SK-N-SH (cell line): ENCODE results near the gene MAPKBP1. TPM values are rescaled to one million over a fixed set of nuclear protein-coding genes. Genes with fewer than 3 reads are reported as not detected.

Experiments used
- CTCF ChIA-PET: fragments of 300-600, 350-600 bp; formaldehyde crosslinking; extraction: SDS; loops from one replicate; lab custom pipeline; 2021; lab: Yijun Ruan, JAX
- POLR2A ChIA-PET: fragments of 350-600 bp; sonication (Branson Sonifier 250); formaldehyde crosslinking; extraction: SDS; loops from one replicate; lab custom pipeline; 2020; ENCODE audit warnings: antibody characterized with exemption, inconsistent platforms; lab: Yijun Ruan, JAX
- DNase-seq: peaks from one replicate; pipeline ENCODE4 v3.0.0; 2012
- H2AFZ ChIP-seq: fragments of 200-600 bp; sonication (generic); 2 replicates; pipeline ENCODE4 v1.8.1; 2016; ENCODE audit warnings: antibody characterized with exemption, mild to moderate bottlenecking, low read depth
- H3F3A ChIP-seq: fragments of 200-600 bp; sonication (generic); replicated peaks from 2 replicates; pipeline ENCODE3; 2016; ENCODE audit warnings: antibody characterized with exemption, mild to moderate bottlenecking; ENCODE audit not compliant: insufficient read depth
- H3K27ac ChIP-seq, 2 experiments: fragments of 200-500 bp in 1 of 2; fragments of 200-600 bp in 1 of 2; sonication (Bioruptor generic) in 1 of 2; sonication (generic), shearing (Covaris generic) in 1 of 2; 2 replicates each; pipeline versions ENCODE4 v1.5.1 to v1.6.1; 2014 to 2016; ENCODE audit warnings: low read depth in 2 of 2, inconsistent platforms in 1 of 2, low read length in 1 of 2, mild to moderate bottlenecking in 1 of 2, mixed read lengths in 1 of 2
- H3K27me3 ChIP-seq: fragments of 200-600 bp; sonication (generic), shearing (Covaris generic); 2 replicates; pipeline ENCODE4 v1.6.1; 2016; ENCODE audit warnings: mixed run types; ENCODE audit not compliant: insufficient read depth
- H3K36me3 ChIP-seq, 2 experiments: fragments of 200-500 bp in 1 of 2; fragments of 200-600 bp in 1 of 2; sonication (Bioruptor generic) in 1 of 2; sonication (generic) in 1 of 2; replicated peaks in 1 of 2; 2 replicates each; pipeline versions ENCODE3 to v1.5.1; 2014 to 2016; ENCODE audit warnings: low read length in 1 of 2, mild to moderate bottlenecking in 1 of 2; ENCODE audit not compliant: insufficient read depth in 2 of 2, control insufficient read depth in 1 of 2
- H3K4me1 ChIP-seq, 2 experiments: fragments of 200-500 bp in 1 of 2; fragments of 200-600 bp in 1 of 2; sonication (Bioruptor generic) in 1 of 2; sonication (generic), shearing (Covaris generic) in 1 of 2; 2 replicates each; pipeline versions ENCODE4 v1.5.1 to v1.6.1; 2014 to 2016; ENCODE audit warnings: low read depth in 1 of 2, low read length in 1 of 2, mixed run types in 1 of 2; ENCODE audit not compliant: insufficient read depth in 2 of 2, control insufficient read depth in 1 of 2
- H3K4me2 ChIP-seq: fragments of 200-600 bp; sonication (generic), shearing (Covaris generic); 2 replicates; pipeline ENCODE4 v1.6.1; 2017; ENCODE audit warnings: mixed run types
- H3K4me3 ChIP-seq, 2 experiments: fragments of 200-500 bp in 1 of 2; fragments of 200-600 bp in 1 of 2; sonication (Bioruptor generic) in 1 of 2; sonication (generic), shearing (Covaris generic) in 1 of 2; 2 replicates each; pipeline versions ENCODE4 v1.5.1 to v1.8.1; 2014 to 2016; ENCODE audit warnings: low read depth in 2 of 2, inconsistent platforms in 1 of 2, low read length in 1 of 2, mild to moderate bottlenecking in 1 of 2, mixed read lengths in 1 of 2, moderate library complexity in 1 of 2
- H3K79me2 ChIP-seq: fragments of 200-600 bp; sonication (generic); 2 replicates; pipeline ENCODE4 v1.8.1; 2017; ENCODE audit warnings: mild to moderate bottlenecking; ENCODE audit not compliant: insufficient read depth
- H3K9ac ChIP-seq: fragments of 200-600 bp; sonication (generic); 2 replicates; pipeline ENCODE4 v1.6.1; 2017; ENCODE audit warnings: mixed run types
- H3K9me2 ChIP-seq: fragments of 200-600 bp; sonication (generic); 2 replicates; pipeline ENCODE4 v1.6.1; 2017; ENCODE audit warnings: mixed run types
- H3K9me3 ChIP-seq: fragments of 200-600 bp; sonication (generic); 2 replicates; pipeline ENCODE4 v1.6.1; 2017; ENCODE audit warnings: mixed run types, mild to moderate bottlenecking, moderate library complexity
- H4K20me1 ChIP-seq: fragments of 200-600 bp; sonication (generic); 2 replicates; pipeline ENCODE4 v1.6.1; 2017; ENCODE audit warnings: mild to moderate bottlenecking, mixed run types; ENCODE audit not compliant: insufficient read depth
- CHD2 ChIP-seq: fragments of 150-350 bp; IDR thresholded peaks from 2 replicates; pipeline ENCODE4 v1.6.1; 2018; ENCODE audit warnings: low read length; ENCODE audit not compliant: partially characterized antibody
- ELF1 ChIP-seq: IDR thresholded peaks from 2 replicates; pipeline ENCODE4 v1.4.0; 2012
- EZH2phosphoT487 ChIP-seq: fragments of 200-600 bp; sonication (generic); IDR thresholded peaks from 2 replicates; pipeline ENCODE4 v1.6.1; 2017; ENCODE audit warnings: low read depth, mixed run types, mild to moderate bottlenecking, antibody characterized with exemption, moderate library complexity, borderline replicate concordance
- FOSL2 ChIP-seq: IDR thresholded peaks from 2 replicates; pipeline ENCODE4 v1.4.0; 2012; ENCODE audit warnings: low read depth, mild to moderate bottlenecking, moderate library complexity, borderline replicate concordance
- FOXJ3 ChIP-seq: sonication (generic); formaldehyde crosslinking; IDR thresholded peaks from 2 replicates; pipeline ENCODE4 v1.5.1; 2020; ENCODE audit warnings: mild to moderate bottlenecking, missing genetic modification reagents
- GABPA ChIP-seq: IDR thresholded peaks from 2 replicates; pipeline ENCODE4 v1.4.0; 2012; ENCODE audit warnings: low read depth, mild to moderate bottlenecking
- JUND ChIP-seq: IDR thresholded peaks from 2 replicates; pipeline ENCODE4 v1.4.0; 2012
- MXI1 ChIP-seq: IDR thresholded peaks from 2 replicates; pipeline ENCODE4 v1.6.1; 2012; ENCODE audit warnings: mild to moderate bottlenecking, low read depth, low read length, improper control_type of control experiment
- NFIC ChIP-seq: IDR thresholded peaks from 2 replicates; pipeline ENCODE4 v1.4.0; 2012; ENCODE audit warnings: borderline replicate concordance
- NRF1 ChIP-seq: IDR thresholded peaks from 2 replicates; pipeline ENCODE4 v1.6.1; 2012; ENCODE audit warnings: low read depth, mild to moderate bottlenecking, low read length
- POLR2AphosphoS5 ChIP-seq: IDR thresholded peaks from 2 replicates; pipeline ENCODE4 v1.6.1; 2012; ENCODE audit warnings: low read depth, low read length
- RAD21 ChIP-seq: IDR thresholded peaks from 2 replicates; pipeline ENCODE4 v1.6.1; 2012; ENCODE audit warnings: mild to moderate bottlenecking, low read length
- SIN3A ChIP-seq: IDR thresholded peaks from 2 replicates; pipeline ENCODE4 v1.6.1; 2012; ENCODE audit warnings: low read depth, mild to moderate bottlenecking, low read length, moderate library complexity, borderline replicate concordance
- TAF1 ChIP-seq: IDR thresholded peaks from 2 replicates; pipeline ENCODE4 v1.6.1; 2012; ENCODE audit warnings: low read depth, mild to moderate bottlenecking, low read length, moderate library complexity, borderline replicate concordance
- TEAD4 ChIP-seq: IDR thresholded peaks from 2 replicates; pipeline ENCODE4 v1.4.0; 2012; ENCODE audit warnings: mild to moderate bottlenecking, borderline replicate concordance; ENCODE audit not compliant: insufficient read depth
- YY1 ChIP-seq: IDR thresholded peaks from 2 replicates; pipeline ENCODE4 v1.4.0; 2012; ENCODE audit warnings: low read depth, mild to moderate bottlenecking
- WGBS: methylation state at CpG from one replicate; pipeline ENCODE4 v1.1.6; 2017; ENCODE audit warnings: low lambda C conversion rate; 5-methylcytosine and 5-hydroxymethylcytosine counted together
- polyA plus RNA-seq, 3 experiments: library from polyadenylated mRNA; depleted of rRNA; stranded (reverse); fragments of >200 nt; gene quantifications; 2 replicates each; pipeline ENCODE4 v1.2.3, GENCODE V29; 2012
- TF ChIP-seq, protein P1 (sequence below): IDR thresholded peaks from 2 replicates; pipeline ENCODE4 v1.4.0; 2012; ENCODE audit warnings: low read depth
- TF ChIP-seq, protein P2 (sequence below): fragments of 150-350 bp; IDR thresholded peaks from 2 replicates; pipeline ENCODE4 v1.6.1; 2016; ENCODE audit warnings: mild to moderate bottlenecking, low read depth, low read length

Gene MAPKBP1
- polyA plus RNA-seq, 1 of the 3 experiments (the other 2 are of a cell fraction): 5.2 TPM

DNA sequence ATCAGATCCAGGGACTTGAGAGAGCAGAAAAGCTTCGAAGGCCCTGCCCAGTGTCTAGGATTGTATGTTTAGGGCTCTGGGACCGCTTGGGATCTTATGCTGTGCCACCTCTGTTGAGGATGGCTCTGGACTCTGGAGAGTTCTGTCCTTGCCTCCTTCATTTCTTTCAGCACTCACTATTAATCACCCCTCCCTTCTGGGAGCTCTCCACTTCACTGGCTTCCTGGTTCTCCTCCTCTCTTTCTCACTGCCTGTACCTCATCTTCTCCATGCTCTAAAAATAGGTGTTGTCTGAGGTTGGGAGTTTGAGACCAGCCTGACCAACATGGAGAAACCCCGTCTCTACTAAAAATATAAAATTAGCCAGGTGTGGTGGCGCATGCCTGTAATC lies 17.3 kb downstream of the MAPKBP1 start:
- Histone ChIP-seq H3K9ac (peak overlapping the region; percentile 29; the same call in 1 of the 2 replicates), H3K9me2 (no peaks in the 10 kb centered on the region), H3F3A (no peaks in the 10 kb centered on the region), H3K4me1 (peaks cover 22 to 42% of the 10 kb centered on the region in 2 experiments), H2AFZ (peak overlapping the region; percentile 34; the same call in 1 of the 2 replicates), H3K36me3 (no peaks in the 10 kb centered on the region), H3K27ac (peak overlapping the region; percentile 29 to 82; a peak in 2 of 4 replicates), H3K79me2 (peaks cover 44% of the 10 kb centered on the region), H3K4me2 (peak overlapping the region; percentile 62), H3K4me3 (no peak overlapping the region), H3K27me3 (no peaks in the 10 kb centered on the region), H3K9me3 (no peaks in the 10 kb centered on the region), H4K20me1 (no peaks in the 10 kb centered on the region)
- POLR2A ChIA-PET: no interaction called here
- 97% methylated on average over 4 of the region's 4 CpGs for WGBS
- TF ChIP-seq MXI1 (no peak), FOXJ3 (CRISPR knock-in tag) (no peak), CHD2 (no peak), NRF1 (no peak), TAF1 (no peak), ELF1 (no peak), TEAD4 (no peak), NFIC (no peak), GABPA (no peak), RAD21 (no peak), SIN3A (no peak), FOSL2 (no peak)
- TF ChIP-seq, protein P1, sequence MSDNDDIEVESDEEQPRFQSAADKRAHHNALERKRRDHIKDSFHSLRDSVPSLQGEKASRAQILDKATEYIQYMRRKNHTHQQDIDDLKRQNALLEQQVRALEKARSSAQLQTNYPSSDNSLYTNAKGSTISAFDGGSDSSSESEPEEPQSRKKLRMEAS: no peak
- no peak for DNase-seq
- CTCF ChIA-PET: interaction anchor here (0.8 to 2.9 kb wide), 5 partner anchors 12 to 234 kb away, joined by 3 to 12 read pairs (median 3); partner anchors contain the start of gene MAPKBP1

DNA sequence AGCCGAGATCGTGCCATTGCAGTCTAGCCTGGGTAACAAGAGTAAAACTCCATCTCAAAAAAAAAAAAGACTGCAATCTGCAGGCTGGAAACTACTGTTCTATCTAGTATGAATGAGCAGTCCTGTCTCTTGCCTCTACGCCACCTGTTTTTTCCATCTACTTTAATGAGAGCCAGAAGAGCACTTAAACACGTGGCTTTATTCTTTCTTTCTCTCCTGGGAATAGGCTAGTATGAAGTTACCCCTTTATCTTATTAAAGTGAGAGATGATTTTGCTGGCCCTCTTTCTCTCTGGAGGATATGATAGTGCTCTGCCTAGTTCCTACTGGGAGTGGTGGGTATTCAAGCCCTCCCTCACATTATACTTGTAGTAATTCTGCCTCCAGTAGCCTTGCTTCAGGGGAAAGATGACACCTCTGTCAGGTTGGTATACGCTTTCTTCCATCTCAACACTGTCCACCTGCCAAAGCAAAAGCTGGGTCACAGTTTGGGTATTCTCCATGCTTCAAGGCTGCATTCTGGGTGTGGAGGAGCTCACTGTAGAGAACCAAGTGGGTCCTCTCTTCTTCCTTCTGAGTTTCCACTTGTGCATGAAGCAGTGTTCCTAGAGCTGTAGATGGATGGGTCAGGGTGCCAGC lies 17.8 kb downstream of the MAPKBP1 start:
- peaks cover 28 to 47% of the 10 kb centered on the region in 2 experiments for H3K4me1 ChIP-seq
- H3K9me3 ChIP-seq: no peaks in the 10 kb centered on the region
- POLR2A ChIA-PET: no interaction called here
- H3K4me3 ChIP-seq: no peak overlapping the region
- no peaks in the 10 kb centered on the region for H3K36me3 ChIP-seq
- H3K27ac ChIP-seq: peak overlapping the region in 1 of 2 experiments; percentile 82; a peak in 2 of 4 replicates
- no peak for DNase-seq
- H3K9me2 ChIP-seq: no peaks in the 10 kb centered on the region
- no peaks in the 10 kb centered on the region for H3F3A ChIP-seq
- WGBS: 86% methylated on average over 5 of the region's 5 CpGs
- no peaks in the 10 kb centered on the region for H4K20me1 ChIP-seq
- no peak overlapping the region for H2AFZ ChIP-seq
- CTCF ChIA-PET: interaction anchor here (0.8 to 6.4 kb wide), 4 partner anchors 18 to 113 kb away, joined by 3 to 36 read pairs (median 8); partner anchors contain the start of gene MAPKBP1
- H3K27me3 ChIP-seq: no peaks in the 10 kb centered on the region
- H3K9ac ChIP-seq: no peak overlapping the region
- peaks cover 45% of the 10 kb centered on the region for H3K79me2 ChIP-seq
- TF ChIP-seq POLR2AphosphoS5 (no peak), JUND (no peak), YY1 (no peak), EZH2phosphoT487 (no peak), CHD2 (no peak)
- TF ChIP-seq, protein P2, sequence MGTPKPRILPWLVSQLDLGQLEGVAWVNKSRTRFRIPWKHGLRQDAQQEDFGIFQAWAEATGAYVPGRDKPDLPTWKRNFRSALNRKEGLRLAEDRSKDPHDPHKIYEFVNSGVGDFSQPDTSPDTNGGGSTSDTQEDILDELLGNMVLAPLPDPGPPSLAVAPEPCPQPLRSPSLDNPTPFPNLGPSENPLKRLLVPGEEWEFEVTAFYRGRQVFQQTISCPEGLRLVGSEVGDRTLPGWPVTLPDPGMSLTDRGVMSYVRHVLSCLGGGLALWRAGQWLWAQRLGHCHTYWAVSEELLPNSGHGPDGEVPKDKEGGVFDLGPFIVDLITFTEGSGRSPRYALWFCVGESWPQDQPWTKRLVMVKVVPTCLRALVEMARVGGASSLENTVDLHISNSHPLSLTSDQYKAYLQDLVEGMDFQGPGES: no peak
- H3K4me2 ChIP-seq: no peak overlapping the region
